Neural cell (in vitro differentiated cells): ENCODE results near the gene SLC25A13. TPM values are rescaled to one million over a fixed set of nuclear protein-coding genes. Genes with fewer than 3 reads are reported as not detected.

Experiments used
- H2AFZ ChIP-seq: fragments of 200-600, 300-800 bp; sonication (generic), shearing (Covaris generic); 2 replicates; pipeline ENCODE4 v1.6.0; 2014; ENCODE audit warnings: low read depth, mild to moderate bottlenecking, antibody characterized with exemption, low read length, moderate library complexity
- H3F3A ChIP-seq: fragments of 200-600 bp; shearing (Covaris generic); 2 replicates; pipeline ENCODE4 v1.6.1; 2016; ENCODE audit warnings: mild to moderate bottlenecking, moderate library complexity, mixed read lengths, antibody characterized with exemption, low read length; ENCODE audit not compliant: insufficient read depth, poor library complexity, severe bottlenecking
- H3K27ac ChIP-seq: fragments of 200-600, 300-800 bp; sonication (generic), shearing (Covaris generic); 2 replicates; pipeline ENCODE4 v1.5.1; 2014; ENCODE audit warnings: mild to moderate bottlenecking, low read length, moderate library complexity
- H3K27me3 ChIP-seq: fragments of 300-800, 200-600 bp; sonication (generic), shearing (Covaris generic); 2 replicates; pipeline ENCODE4 v1.6.0; 2014; ENCODE audit warnings: mild to moderate bottlenecking, low read depth, low read length, moderate library complexity; ENCODE audit not compliant: insufficient read depth
- H3K36me3 ChIP-seq: fragments of 300-800, 200-600 bp; sonication (generic), shearing (Covaris generic); 2 replicates; pipeline ENCODE4 v1.5.1; 2014; ENCODE audit warnings: mild to moderate bottlenecking, antibody characterized with exemption, low read length, moderate library complexity; ENCODE audit not compliant: insufficient read depth
- H3K4me2 ChIP-seq: fragments of 300-800, 200-600 bp; sonication (generic), shearing (Covaris generic); 2 replicates; pipeline ENCODE4 v1.6.0; 2014; ENCODE audit warnings: mild to moderate bottlenecking, low read length
- H3K4me3 ChIP-seq: fragments of 300-800, 200-600 bp; sonication (generic), shearing (Covaris generic); 2 replicates; pipeline ENCODE4 v1.5.1; 2014; ENCODE audit warnings: mild to moderate bottlenecking, low read length, moderate library complexity
- H3K79me2 ChIP-seq: fragments of 200-600 bp; shearing (Covaris generic); replicated peaks from 2 replicates; pipeline ENCODE4 v1.6.0; 2014; ENCODE audit warnings: mild to moderate bottlenecking, low read length, moderate library complexity; ENCODE audit not compliant: insufficient read depth
- H3K9ac ChIP-seq: fragments of 300-800, 200-600 bp; sonication (generic), shearing (Covaris generic); 2 replicates; pipeline ENCODE4 v1.6.1; 2016; ENCODE audit warnings: mild to moderate bottlenecking, low read length, mixed read lengths
- H3K9me2 ChIP-seq: fragments of 200-600 bp; shearing (Covaris generic); 2 replicates; pipeline ENCODE4 v1.6.1; 2016; ENCODE audit warnings: mild to moderate bottlenecking, low read length, mixed read lengths; ENCODE audit not compliant: insufficient read depth
- H3K9me3 ChIP-seq: fragments of 200-600, 300-800 bp; sonication (generic), shearing (Covaris generic); 2 replicates; pipeline ENCODE4 v1.6.1; 2016; ENCODE audit warnings: mild to moderate bottlenecking, mixed run types, low read length, moderate library complexity, mixed read lengths
- H4K20me1 ChIP-seq: fragments of 200-600 bp; shearing (Covaris generic); 2 replicates; pipeline ENCODE4 v1.6.1; 2016; ENCODE audit warnings: mild to moderate bottlenecking, mixed run types; ENCODE audit not compliant: insufficient read depth
- CTCF ChIP-seq: fragments of 450-650 bp; IDR thresholded peaks from 2 replicates; pipeline ENCODE4 v1.5.1; 2014; ENCODE audit warnings: antibody characterized with exemption, mild to moderate bottlenecking, moderate library complexity; ENCODE audit not compliant: poor library complexity, severe bottlenecking
- EP300 ChIP-seq: fragments of 450-650 bp; conservative IDR thresholded peaks from 2 replicates; pipeline ENCODE4 v1.6.1; 2014; ENCODE audit warnings: antibody characterized with exemption, mild to moderate bottlenecking, moderate library complexity; ENCODE audit not compliant: poor library complexity, severe bottlenecking
- EZH2 ChIP-seq: fragments of 200-600, 300-800 bp; shearing (Covaris generic), sonication (generic); IDR thresholded peaks from 2 replicates; pipeline ENCODE4 v1.6.1; 2014; ENCODE audit warnings: antibody characterized with exemption, low read length, borderline replicate concordance, mild to moderate bottlenecking; ENCODE audit not compliant: insufficient read depth, poor library complexity, severe bottlenecking
- MXI1 ChIP-seq: fragments of 450-650 bp; conservative IDR thresholded peaks from 2 replicates; pipeline ENCODE4 v1.6.1; 2014; ENCODE audit warnings: antibody characterized with exemption, mild to moderate bottlenecking; ENCODE audit not compliant: poor library complexity, severe bottlenecking
- POLR2AphosphoS5 ChIP-seq: IDR thresholded peaks from 2 replicates; pipeline ENCODE4 v1.6.1; 2012
- RAD21 ChIP-seq: fragments of 450-650 bp; conservative IDR thresholded peaks from 2 replicates; pipeline ENCODE4 v1.6.1; 2014; ENCODE audit warnings: antibody characterized with exemption, mild to moderate bottlenecking, moderate library complexity
- REST ChIP-seq: IDR thresholded peaks from 2 replicates; pipeline ENCODE4 v1.6.1; 2012; ENCODE audit warnings: borderline replicate concordance
- SMC3 ChIP-seq: fragments of 450-650 bp; conservative IDR thresholded peaks from 2 replicates; pipeline ENCODE4 v1.6.1; 2014; ENCODE audit warnings: antibody characterized with exemption, mild to moderate bottlenecking, moderate library complexity; ENCODE audit not compliant: poor library complexity
- TAF1 ChIP-seq: IDR thresholded peaks from 2 replicates; pipeline ENCODE4 v1.6.1; 2012; ENCODE audit warnings: low read depth
- polyA plus RNA-seq: library from polyadenylated mRNA; depleted of rRNA; stranded (reverse); fragments of >200 nt; gene quantifications from 2 replicates; pipeline ENCODE4 v1.2.3, GENCODE V29; 2014

SLC25A13 gene
- polyA plus RNA-seq, 1 donor from 2014 or later = 20.2 TPM

- Histone ChIP-seq H2AFZ (no peak overlapping the region), H3K4me3 (no peak overlapping the region), H3K4me2 (no peak overlapping the region), H3K27ac (no peak overlapping the region), H3K9me2 (no peaks in the 10 kb centered on the region), H3K79me2 (no peaks in the 10 kb centered on the region), H3K9me3 (no peaks in the 10 kb centered on the region), H3F3A (no peaks in the 10 kb centered on the region), H3K27me3 (no peaks in the 10 kb centered on the region), H3K36me3 (no peaks in the 10 kb centered on the region), H4K20me1 (no peaks in the 10 kb centered on the region), H3K9ac (no peak overlapping the region)
- no peak for TF ChIP-seq RAD21
- TF ChIP-seq POLR2AphosphoS5 = no peak
- TF ChIP-seq EP300 = no peak
- no peak for TF ChIP-seq MXI1
- TF ChIP-seq EZH2 = no peak
- no peak for TF ChIP-seq SMC3
- TF ChIP-seq REST = no peak
- TF ChIP-seq TAF1 = no peak
- no peak for TF ChIP-seq CTCF
Observed at GRCh38 chr7:96277921-96278320, 44.0 kb downstream of the SLC25A13 start.

GRCh38 chr7:96276019-96276418 is 45.9 kb downstream of the SLC25A13 start:
- Histone ChIP-seq H2AFZ (no peak overlapping the region), H3K4me3 (no peak overlapping the region), H3K27ac (no peak overlapping the region), H3K79me2 (no peaks in the 10 kb centered on the region), H3K9me2 (no peaks in the 10 kb centered on the region), H3K9me3 (no peaks in the 10 kb centered on the region), H4K20me1 (no peaks in the 10 kb centered on the region), H3K4me2 (no peak overlapping the region), H3K36me3 (no peaks in the 10 kb centered on the region), H3K27me3 (no peaks in the 10 kb centered on the region), H3F3A (no peaks in the 10 kb centered on the region), H3K9ac (no peak overlapping the region)
- no peak for TF ChIP-seq POLR2AphosphoS5
- no peak for TF ChIP-seq REST
- TF ChIP-seq CTCF = no peak
- TF ChIP-seq MXI1 = no peak
- no peak for TF ChIP-seq TAF1
- TF ChIP-seq EZH2 = no peak
- TF ChIP-seq SMC3 = no peak
- TF ChIP-seq EP300 = no peak
- TF ChIP-seq RAD21 = no peak
